Activated CD8-positive, alpha-beta memory T cell treated with anti-CD3 and anti-CD28 coated beads for 24 hours (primary cell): ENCODE data around the gene PPFIBP1.

Source experiments
- DNase-seq: peaks from one replicate; pipeline ENCODE4 v3.0.0-alpha.2; 2020

Gene PPFIBP1

GRCh38 chr12:27674989-27675388, 151.0 kb downstream of the PPFIBP1 start:
- DNase-seq = no peak

- DNase-seq = no peak
Measured at GRCh38 chr12:27680619-27681018, 156.6 kb downstream of the PPFIBP1 start.

- DNase-seq = no peak
Measured at GRCh38 chr12:27682534-27682933, 158.5 kb downstream of the PPFIBP1 start.

- no peak for DNase-seq
Measured at GRCh38 chr12:27685274-27685673, 161.3 kb downstream of the PPFIBP1 start.

DNA sequence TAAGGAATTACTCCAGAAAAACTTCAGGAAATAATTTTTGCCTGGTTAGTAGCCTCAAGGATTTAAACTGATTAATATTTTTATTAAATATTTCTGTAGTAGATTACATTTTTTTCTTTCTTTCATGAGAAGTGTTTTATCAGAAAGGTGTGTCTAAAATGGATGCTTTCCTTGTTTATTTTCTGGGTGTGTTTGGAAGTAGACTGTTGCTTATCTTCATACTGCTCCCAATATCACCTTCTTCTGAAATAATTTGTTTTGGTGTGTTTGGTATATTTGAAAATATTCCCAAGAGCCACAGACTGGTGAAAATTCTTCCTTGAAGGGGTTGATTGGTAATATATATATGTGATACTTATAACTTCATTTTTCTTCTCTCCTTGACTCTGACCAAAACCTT, 162.1 kb downstream of the PPFIBP1 start:
- no peak for DNase-seq

DNA sequence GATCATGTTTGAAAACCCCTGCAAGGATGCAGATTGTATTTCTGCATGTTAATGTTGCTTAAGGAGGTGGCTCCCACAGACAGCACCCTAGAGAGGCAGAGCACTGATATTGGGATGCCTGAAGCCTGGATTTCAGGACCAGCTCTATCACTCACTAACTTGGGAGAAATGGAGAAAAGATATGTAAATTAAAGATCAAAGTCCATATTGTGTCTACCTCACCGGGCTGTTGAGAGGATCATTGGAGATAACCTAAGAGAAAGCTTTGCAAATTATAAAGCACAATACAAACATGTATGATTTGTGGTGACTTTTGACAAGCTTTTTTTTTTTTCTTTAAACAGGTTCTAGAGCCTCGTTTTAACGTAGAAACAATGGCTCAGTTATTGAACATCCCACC, 164.7 kb downstream of the PPFIBP1 start:
- no peak for DNase-seq

DNA sequence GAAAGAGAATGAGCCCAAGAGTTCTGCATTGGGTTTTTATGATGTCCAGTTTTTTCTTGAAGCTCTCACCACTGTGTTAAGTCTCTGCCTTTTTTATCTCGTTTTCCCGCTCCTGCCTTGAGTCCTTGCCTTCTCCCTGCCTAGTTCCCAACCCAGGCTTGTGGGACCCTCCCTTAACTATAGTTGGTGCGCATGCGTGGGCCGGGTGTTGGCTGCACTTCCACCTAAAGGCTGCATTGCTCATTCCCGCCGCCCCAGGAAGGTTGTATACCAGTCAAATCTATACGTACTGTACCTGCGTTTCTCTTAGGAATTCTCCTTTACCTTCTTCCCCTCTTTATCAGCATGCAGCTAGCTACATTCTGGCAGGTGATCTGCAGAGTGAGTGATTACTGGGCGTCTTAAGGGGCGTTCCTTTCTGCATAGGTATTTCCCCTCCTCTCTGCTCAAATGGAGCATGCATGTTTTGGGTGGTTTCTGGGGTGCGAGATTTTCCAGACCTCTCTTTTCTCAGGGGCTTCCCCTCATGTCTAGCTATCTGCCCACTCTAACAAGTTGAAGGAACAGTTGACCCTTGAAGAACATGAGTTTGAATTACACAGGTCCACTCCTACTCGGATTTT, 165.7 kb downstream of the PPFIBP1 start:
- no peak for DNase-seq

- DNase-seq = no peak
Measured at GRCh38 chr12:27693403-27693802, 169.4 kb downstream of the PPFIBP1 start.

GRCh38 chr12:27695556-27696292, 171.7 kb downstream of the PPFIBP1 start:
- DNase-seq = no peak

DNA sequence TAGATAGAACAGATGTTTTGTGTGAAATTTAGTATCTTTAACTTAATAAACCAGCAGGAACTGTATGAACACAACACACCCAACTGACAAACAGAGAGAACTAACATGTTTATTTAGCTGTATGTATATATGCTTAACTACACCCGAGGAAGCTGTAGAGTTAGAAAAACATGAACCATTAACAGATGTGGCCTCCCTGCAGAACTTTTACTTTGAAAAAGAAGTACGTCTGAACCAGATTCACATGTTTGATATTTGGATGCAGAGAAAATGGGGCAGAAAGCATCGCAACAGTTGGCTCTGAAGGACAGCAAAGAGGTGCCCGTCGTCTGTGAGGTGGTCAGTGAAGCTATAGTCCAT, 172.3 kb downstream of the PPFIBP1 start, which contains the start of gene REP15:
TSS of gene REP15 (plus strand) at position 155 of the 360 bp plus-strand sequence. CDS start at position 271, 116 bp downstream.
- no peak for DNase-seq

- no peak for DNase-seq
Measured at GRCh38 chr12:27696864-27697564, 173.0 kb downstream of the PPFIBP1 start.

GRCh38 chr12:27703720-27704452, 179.9 kb downstream of the PPFIBP1 start:
- DNase-seq = peak; percentile 77

- DNase-seq = no peak
Measured at GRCh38 chr12:27705263-27705662, 181.3 kb downstream of the PPFIBP1 start.

- no peak for DNase-seq
Measured at GRCh38 chr12:27707216-27707615, 183.2 kb downstream of the PPFIBP1 start.

DNA sequence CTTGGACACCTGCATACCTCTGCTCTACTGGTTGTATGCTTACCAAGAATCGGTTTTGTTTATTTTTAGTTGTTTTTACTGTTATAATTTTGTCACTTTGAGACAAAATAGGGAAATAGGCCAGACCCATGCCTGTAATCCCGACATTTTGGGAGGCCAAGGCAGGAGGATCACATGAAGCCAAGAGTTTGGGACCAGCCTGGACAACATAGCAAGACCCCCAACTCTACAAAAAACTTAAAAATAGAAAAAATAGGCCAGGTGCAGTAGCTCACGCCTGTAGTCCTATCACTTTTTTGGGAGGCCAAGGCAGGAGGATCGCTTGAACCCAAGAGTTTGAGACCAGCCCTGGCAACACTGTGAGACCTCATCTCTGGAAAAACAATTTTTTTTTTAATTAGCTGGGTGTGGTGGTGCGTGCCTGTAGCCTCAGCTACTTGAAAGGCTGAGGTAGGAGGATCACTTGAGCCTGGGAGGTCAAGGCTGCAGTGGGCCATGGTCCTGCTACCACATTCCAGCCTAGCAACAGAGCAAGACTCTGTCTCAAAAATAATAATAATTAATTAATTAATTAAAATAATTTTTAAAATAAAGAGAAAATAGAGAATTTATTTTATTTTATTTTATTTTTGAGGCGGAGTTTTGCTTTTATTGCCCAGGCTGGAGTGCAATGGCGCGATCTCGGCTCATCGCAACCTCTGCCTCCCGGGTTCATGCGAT, 185.4 kb downstream of the PPFIBP1 start:
- no peak for DNase-seq

DNA sequence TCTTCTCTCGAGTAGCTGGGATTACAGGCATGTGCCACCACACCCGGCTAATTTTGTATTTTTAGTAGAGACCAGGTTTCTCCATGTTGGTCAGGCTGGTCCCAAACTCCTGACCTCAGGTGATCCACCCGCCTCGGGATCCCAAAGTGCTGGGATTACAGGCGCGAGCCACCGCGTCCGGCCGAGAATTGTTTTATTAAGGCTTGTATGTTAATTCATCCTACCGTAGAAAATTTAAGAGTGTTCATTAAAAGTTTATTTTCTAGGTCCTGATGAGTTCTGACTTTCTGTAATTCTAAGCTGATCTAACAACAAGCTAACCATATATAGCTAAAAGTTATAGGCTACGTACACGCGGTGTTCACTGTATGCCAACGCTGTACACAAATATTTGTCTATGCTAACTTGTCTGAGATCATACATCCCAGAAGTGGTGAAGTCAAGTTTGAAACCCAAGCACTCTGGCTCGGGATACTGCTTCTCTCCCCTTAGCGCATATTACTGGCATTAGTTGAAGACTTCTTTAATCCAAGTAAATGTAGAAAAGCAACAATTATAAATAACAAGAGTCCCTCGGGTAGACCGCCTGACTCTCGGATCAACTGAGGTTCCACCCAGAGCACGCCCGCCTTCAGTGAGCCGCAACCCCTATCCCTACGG, 186.1 kb downstream of the PPFIBP1 start:
- DNase-seq = no peak

DNA sequence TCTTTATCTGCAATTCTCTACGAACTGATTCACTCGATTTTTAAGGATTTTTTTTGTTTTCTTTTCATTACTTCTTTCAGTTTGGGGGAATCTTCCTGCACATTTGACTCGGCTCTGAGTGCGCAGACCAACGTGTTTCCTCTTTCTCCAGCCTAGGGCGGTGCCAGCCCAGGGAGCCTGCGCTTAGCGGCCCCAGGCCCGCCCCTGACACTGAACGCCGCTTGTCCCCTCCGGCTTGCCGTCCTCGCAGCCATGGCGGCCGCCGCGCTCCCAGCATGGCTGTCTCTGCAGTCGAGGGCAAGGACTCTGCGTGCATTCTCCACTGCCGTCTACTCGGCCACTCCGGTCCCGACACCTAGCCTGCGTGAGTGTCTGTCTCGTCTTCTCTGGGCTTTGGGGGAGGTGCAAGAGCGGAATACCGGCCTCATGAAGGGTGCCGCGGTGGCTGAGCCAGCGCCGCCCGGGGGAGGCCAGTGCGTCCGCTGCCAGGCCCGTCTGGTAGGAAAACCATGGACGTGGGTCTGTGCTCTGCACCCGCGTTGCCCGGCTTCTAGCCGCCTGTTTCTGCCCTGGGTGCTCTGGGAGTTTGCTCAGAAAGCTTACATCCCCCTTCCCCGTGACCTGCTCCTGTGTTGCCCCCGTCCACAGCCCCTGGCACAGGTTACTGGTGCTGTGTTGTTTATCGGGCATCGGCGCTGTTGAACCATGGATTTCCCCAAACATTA, 186.7 kb downstream of the PPFIBP1 start, which contains the start of gene MRPS35:
TSS of gene MRPS35 (plus strand) at position 241 of the 725 bp plus-strand sequence. CDS start at position 253, 12 bp downstream.
- DNase-seq = peak; percentile 96

- DNase-seq = no peak
Measured at GRCh38 chr12:27711317-27711682, 187.3 kb downstream of the PPFIBP1 start.

GRCh38 chr12:27711967-27712366, 188.0 kb downstream of the PPFIBP1 start:
- DNase-seq = no peak

DNA sequence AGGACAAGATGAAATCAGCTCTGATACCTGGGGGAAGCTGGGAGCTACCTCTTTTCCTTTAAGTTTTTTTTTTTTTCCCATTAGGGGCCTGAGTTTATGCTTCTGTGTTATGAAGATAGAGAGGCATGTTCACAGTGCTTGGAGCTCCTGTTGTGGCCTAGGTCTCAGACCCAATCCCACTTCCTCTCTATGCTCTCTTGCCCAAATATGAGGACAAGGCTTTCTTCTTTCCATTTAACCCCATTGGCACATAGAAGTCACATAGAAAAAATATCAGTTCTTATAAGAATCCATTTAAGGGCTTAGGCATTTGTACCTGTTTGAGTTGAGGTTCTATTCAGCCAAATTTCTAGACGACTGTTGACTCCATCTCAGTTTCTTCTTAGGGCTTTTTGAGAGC, 199.2 kb downstream of the PPFIBP1 start:
- DNase-seq = no peak

DNA sequence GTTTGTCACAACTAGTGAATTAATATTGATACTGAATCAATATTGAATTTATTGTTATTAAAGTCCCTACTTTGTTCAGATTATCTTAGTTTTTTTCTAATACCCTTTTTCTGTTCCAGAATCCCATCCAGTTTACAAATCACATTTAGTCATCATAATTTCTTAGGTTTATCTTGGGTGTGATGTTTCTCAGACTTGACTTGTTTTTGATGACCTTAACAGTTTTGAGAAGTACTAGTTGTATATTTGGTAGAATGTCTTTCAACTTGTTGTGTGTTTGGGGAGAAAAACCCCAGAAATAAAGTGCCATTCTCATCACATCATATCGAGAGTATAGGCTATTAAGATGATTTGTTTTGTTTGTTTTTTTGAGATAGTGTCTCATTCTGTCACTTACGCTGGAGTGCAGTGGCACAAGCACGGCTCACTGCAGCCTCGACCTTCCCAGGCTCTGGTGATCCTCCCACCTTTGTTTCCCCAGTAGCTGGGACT, 206.1 kb downstream of the PPFIBP1 start:
- DNase-seq = no peak
